ENCODE results near the gene RIOX2.
"Not testable (repeated sequence)": the region's sequence is repeated elsewhere in the genome, so short reads cannot be mapped to it uniquely, and the experiment has no call there.

Gene RIOX2

DNA sequence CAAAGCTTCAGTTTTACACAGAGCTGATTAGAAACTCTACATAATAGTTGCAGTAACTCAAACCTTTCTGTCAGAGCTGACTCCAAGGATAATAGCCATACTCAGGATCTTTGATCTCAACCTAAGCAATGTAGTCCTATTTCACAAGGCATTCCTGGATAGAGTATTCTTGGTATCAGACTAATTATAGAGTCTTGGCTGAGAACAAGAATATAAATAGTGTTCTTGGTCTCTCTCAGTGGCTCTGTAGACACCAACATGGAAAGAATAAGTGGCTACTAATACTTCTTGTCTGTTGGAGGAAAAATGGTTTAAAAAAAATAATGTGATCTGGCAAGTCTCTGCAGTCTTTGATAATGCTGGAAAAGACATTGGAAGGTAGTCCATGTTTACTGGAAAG, 55.7 kb downstream of the RIOX2 start:
- no peak overlapping the region for H3K27ac Mint-ChIP-seq
- DNase-seq (ENCODE audit: low spot score in 2 of 2), result no peak
- no peaks in the 10 kb centered on the region for H3K9me3 Mint-ChIP-seq
- ATAC-seq, result no peak
- H3K4me3 Mint-ChIP-seq, result no peak overlapping the region
- H3K36me3 Mint-ChIP-seq, result peaks cover 6% of the 10 kb centered on the region
- H3K4me1 Mint-ChIP-seq, result peaks cover 2% of the 10 kb centered on the region

DNA sequence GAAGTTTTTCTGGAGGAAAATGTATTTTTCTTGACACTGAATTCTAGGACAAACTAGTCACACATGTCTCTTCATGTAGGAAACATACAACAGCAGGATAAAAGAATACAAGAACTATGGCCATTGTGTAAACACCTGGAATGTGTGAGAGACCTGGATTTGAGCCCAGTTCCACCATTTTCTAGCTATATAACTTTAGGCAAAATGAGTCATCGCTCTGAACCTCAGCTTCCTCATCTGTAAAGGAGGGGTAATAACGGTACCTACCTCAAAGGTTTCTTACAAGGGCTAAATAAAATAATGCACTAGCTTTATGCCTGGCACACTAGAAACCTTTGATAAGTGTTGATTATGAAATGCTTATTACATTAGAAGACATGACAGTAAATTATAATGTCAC, 57.8 kb downstream of the RIOX2 start:
- Mint-ChIP-seq H3K4me3 (no peak overlapping the region), H3K36me3 (no peaks in the 10 kb centered on the region), H3K4me1 (peaks cover 16% of the 10 kb centered on the region), H3K27ac (peak overlapping the region; percentile 39), H3K9me3 (no peaks in the 10 kb centered on the region)
- ATAC-seq (peak; percentile 45), DNase-seq (ENCODE audit: low spot score in 2 of 2) (no peak)

DNA sequence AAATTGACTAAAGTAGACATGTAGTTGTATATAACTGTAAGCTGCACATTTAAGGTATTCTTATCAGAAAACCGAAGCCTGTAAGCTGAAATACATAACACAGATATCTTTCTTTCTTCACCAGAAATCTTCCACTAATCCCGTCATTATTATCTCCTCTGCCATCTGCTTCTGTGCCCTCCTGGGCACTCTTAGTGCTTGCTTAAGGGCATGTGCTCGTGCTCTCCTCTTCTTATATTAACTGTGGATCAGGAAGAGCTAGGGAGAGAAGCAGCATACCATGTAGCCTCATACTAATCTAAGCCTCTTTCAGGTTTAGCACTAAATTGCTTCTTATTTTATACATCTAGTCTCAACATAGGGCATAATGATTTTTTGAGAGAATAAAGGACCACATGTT, 60.8 kb downstream of the RIOX2 start:
- H3K4me3 Mint-ChIP-seq, result peak overlapping the region; percentile 80
- peaks cover 16% of the 10 kb centered on the region for H3K4me1 Mint-ChIP-seq
- no peak for DNase-seq (ENCODE audit: low spot score in 2 of 2)
- H3K27ac Mint-ChIP-seq, result peak overlapping the region; percentile 94
- H3K36me3 Mint-ChIP-seq, result no peaks in the 10 kb centered on the region
- ATAC-seq, result no peak
- H3K9me3 Mint-ChIP-seq, result no peaks in the 10 kb centered on the region

DNA sequence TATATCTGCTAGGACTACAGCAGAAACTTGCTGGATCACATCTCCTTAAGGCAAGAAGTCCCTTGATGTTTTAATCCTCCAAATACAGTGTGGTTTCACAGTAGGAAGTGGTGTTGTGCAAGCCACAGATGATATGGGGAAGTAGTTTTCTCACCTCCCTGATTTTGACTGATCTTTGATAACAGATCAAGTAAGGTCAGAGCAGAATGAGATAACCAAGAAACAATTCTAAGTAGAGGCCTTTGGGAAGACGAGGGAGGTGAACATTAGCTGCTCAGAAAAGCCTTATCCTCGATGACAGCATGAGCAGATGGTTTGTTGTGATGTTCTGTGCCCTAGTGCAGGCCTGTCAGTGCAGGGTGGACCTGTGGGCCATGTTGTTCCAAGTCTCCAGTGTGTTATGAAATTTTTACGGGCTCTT, 61.3 kb downstream of the RIOX2 start:
- H3K9me3 Mint-ChIP-seq, result no peaks in the 10 kb centered on the region
- DNase-seq (ENCODE audit: low spot score in 2 of 2), result no peak
- H3K4me1 Mint-ChIP-seq, result peaks cover 16% of the 10 kb centered on the region
- H3K36me3 Mint-ChIP-seq, result no peaks in the 10 kb centered on the region
- peak; percentile 63 for ATAC-seq
- peak overlapping the region; percentile 94 for H3K27ac Mint-ChIP-seq
- H3K4me3 Mint-ChIP-seq, result peak overlapping the region; percentile 80

DNA sequence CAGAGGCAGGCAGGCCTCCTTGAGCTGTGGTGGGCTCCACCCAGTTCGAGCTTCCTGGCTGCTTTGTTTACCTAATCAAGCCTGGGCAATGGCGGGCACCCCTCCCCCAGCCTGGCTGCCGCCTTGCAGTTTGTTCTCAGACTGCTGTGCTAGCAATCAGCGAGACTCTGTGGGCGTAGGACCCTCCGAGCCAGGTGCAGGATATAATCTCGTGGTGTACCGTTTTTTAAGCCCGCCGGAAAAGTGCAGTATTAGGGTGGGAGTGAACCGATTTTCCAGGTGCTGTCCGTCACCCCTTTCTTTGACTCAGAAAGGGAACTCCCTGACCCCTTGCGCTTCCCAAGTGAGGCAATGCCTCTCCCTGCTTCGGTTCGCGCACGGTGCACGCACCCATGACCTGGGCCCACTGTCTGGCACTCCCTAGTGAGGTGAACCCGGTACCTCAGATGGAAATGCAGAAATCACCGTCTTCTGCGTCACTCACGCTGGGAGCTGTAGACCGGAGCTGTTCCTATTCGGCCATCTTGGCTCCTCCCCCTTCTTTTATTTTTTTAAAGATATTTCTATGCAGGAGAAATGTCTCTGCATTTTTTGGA, 61.9 kb downstream of the RIOX2 start:
- H3K4me1 Mint-ChIP-seq, result peaks cover 16% of the 10 kb centered on the region
- peak; percentile 37 for ATAC-seq
- peak in 1 of 2 donors; percentile 56 for DNase-seq (ENCODE audit: low spot score in 2 of 2)
- peak overlapping the region; percentile 80 for H3K4me3 Mint-ChIP-seq
- not testable (repeated sequence) for H3K36me3 Mint-ChIP-seq, H3K9me3 Mint-ChIP-seq
- peak overlapping the region; percentile 94 for H3K27ac Mint-ChIP-seq

DNA sequence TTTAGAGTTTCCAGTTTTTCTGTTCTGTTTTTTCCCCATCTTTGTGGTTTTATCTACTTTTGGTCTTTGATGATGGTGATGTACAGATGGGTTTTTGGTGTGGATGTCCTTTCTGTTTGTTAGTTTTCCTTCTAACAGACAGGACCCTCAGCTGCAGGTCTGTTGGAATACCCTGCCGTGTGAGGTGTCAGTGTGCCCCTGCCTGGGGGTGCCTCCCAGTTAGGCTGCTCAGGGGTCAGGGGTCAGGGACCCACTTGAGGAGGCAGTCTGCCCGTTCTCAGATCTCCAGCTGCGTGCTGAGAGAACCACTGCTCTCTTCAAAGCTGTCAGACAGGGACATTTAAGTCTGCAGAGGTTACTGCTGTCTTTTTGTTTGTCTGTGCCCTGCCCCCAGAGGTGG, 62.4 kb downstream of the RIOX2 start:
- H3K9me3 Mint-ChIP-seq, result not testable (repeated sequence)

DNA sequence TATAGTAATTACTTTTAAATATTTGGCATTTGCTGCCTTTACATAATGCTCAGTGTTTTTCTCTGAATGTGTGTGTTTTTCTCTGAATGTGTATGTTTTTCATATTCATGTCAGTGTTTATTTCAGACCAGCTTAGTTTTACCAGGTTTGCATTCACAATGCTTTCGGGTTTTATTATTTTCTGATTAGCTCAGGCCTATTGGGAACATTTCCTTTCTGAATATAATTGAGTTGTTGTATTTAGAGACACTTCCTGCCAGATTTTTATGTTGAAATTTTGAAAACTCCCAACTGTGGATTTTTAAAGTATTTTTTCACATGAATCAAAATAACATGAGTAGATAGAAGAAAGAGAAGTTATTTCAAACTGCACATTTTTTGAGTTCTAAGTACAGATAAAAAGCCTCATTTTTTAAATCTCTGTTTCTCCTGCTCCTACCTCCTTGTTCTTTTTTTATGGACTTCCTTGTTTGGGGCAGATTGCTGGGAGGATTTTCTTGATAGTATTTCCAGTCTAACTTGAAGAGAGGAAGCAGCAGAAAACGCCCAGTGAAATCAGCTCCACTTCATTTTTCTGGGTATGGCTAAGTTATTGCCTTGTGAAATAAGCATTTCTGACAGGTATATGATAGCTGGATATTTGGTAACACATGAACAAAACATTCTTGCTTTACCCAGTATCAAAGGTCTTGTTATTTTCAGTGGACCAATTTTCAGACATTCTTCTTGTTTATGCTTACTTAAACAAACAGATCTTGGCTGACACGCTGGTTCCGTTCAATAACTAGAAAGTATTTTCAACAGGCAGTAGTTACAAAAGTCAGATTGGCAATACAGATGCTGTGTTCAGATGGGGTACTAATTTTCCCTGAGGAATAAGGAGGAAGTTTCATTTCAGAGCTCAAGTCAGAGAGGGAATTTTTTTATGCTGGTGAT, 70.7 kb downstream of the RIOX2 start:
- no peak for DNase-seq (ENCODE audit: low spot score in 2 of 2)
- peaks cover 13% of the 10 kb centered on the region for H3K36me3 Mint-ChIP-seq
- no peaks in the 10 kb centered on the region for H3K4me1 Mint-ChIP-seq
- no peak for ATAC-seq
- no peak overlapping the region for H3K27ac Mint-ChIP-seq
- H3K9me3 Mint-ChIP-seq, result peaks cover 2% of the 10 kb centered on the region
- no peak overlapping the region for H3K4me3 Mint-ChIP-seq

More for the DNA sequence above, 62.4 kb downstream of the RIOX2 start:
- not testable (repeated sequence) for ATAC-seq; H3K36me3 Mint-ChIP-seq; DNase-seq (ENCODE audit: low spot score in 2 of 2)
- peak overlapping the region; percentile 80 for H3K4me3 Mint-ChIP-seq
- peak overlapping the region; percentile 94 for H3K27ac Mint-ChIP-seq
- peaks cover 16% of the 10 kb centered on the region for H3K4me1 Mint-ChIP-seq

DNA sequence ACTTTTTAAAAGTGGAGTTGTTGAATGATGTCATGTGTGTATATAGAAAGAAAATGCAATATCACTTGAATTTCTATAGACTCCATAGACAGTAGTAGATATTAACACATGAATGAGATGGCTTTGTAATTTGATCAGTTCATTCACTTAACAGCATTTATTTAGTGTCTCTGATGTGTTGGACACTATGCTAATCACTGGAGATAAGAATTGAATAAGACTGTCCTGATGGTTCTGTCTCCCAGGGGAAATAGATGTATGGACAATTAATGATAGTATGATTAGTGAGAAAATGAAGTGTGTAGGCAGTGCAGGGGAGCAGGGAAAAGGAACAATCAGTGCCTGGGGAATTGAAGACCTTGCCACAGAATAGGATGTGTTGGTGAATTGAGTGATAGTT, 72.9 kb downstream of the RIOX2 start:
- Mint-ChIP-seq H3K4me1 (no peaks in the 10 kb centered on the region), H3K36me3 (peaks cover 13% of the 10 kb centered on the region), H3K27ac (no peak overlapping the region), H3K9me3 (peaks cover 2% of the 10 kb centered on the region), H3K4me3 (no peak overlapping the region)
- ATAC-seq (no peak), DNase-seq (ENCODE audit: low spot score in 2 of 2) (no peak)

DNA sequence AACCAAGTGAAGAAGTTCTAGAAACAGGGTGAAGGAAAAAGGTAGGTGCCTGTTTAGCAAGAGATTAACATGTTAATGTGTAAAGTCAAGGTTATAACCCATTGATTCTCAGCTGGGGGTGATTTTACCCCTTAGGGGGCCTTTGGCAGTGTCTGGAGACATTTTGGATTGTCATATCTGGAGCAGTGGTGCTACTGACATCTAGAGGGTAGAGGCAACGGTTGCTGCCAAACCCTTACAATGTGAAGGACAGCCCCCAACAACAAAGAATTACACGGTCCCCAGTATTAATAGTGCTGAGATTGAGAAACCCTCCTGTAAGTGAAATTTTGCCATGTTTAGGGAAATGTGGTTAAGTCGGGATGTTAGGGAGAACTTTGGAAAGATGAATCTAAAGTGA, 75.7 kb downstream of the RIOX2 start:
- DNase-seq (ENCODE audit: low spot score in 2 of 2) (no peak), ATAC-seq (no peak)
- no peak overlapping the region for H3K27ac Mint-ChIP-seq
- peaks cover 2% of the 10 kb centered on the region for H3K9me3 Mint-ChIP-seq
- no peak overlapping the region for H3K4me3 Mint-ChIP-seq
- peaks cover 11% of the 10 kb centered on the region for H3K36me3 Mint-ChIP-seq
- no peaks in the 10 kb centered on the region for H3K4me1 Mint-ChIP-seq

DNA sequence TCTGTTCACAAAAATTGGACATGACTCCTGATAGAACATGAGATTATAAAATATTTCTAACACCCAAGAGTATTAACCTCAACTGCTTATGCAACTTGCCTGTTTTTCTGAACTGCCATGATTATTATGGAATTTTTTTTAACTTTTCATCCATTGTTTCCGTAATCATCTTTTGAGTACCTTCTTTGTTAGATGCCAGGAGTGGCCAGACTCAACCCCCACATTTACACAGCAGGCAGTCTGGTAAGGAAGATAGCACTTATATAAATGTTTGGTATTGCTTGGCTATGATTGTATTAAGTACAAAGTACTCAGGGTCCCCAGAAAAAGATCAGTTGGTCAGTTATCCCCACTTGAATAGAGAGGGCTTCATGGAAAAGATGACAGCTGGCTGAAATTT, 76.1 kb downstream of the RIOX2 start:
- H3K27ac Mint-ChIP-seq, result no peak overlapping the region
- DNase-seq (ENCODE audit: low spot score in 2 of 2), result no peak
- peaks cover 2% of the 10 kb centered on the region for H3K9me3 Mint-ChIP-seq
- H3K4me1 Mint-ChIP-seq, result no peaks in the 10 kb centered on the region
- no peak overlapping the region for H3K4me3 Mint-ChIP-seq
- no peak for ATAC-seq
- peaks cover 6% of the 10 kb centered on the region for H3K36me3 Mint-ChIP-seq

DNA sequence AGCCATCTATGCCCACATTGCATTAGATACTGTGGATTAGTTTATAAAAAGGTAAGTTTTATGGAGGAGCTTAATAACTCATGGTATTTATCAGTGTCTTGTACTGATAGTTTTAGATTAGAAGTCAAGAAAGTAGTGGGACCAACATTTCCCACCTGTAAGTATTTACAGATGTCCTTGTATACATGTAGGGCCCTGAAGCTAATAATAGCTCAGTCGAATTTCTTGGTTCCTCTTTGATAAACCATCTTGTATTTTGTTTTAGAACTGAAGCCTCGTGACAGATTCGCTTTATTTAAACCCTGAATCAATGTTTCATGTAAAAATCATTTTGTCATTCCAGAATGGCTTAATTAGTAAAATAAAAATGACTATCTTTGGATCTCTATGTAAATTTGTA, 77.0 kb downstream of the RIOX2 start:
- ATAC-seq (no peak), DNase-seq (ENCODE audit: low spot score in 2 of 2) (no peak)
- Mint-ChIP-seq H3K9me3 (no peaks in the 10 kb centered on the region), H3K4me1 (no peaks in the 10 kb centered on the region), H3K27ac (no peak overlapping the region), H3K36me3 (no peaks in the 10 kb centered on the region), H3K4me3 (no peak overlapping the region)

DNA sequence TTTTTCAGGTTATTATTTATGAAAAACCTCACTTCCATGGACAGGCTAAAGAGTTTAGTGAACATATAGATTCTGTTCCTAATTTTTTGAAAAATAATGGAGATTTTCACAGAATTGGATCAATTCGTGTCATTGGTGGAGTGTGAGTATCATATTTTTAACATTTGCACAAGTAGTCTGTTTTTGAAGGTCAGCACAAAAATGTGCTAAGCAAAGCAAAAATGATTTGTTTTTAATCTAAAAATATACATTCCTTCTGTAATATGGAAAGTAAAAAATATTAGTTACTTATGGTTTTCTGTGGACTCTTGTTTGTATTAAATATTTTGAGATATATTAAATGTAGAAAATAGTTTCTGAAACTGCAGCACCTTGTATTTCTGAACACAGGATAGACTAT, 79.4 kb downstream of the RIOX2 start:
- Mint-ChIP-seq H3K4me3 (no peak overlapping the region), H3K27ac (no peak overlapping the region), H3K4me1 (no peaks in the 10 kb centered on the region), H3K36me3 (peaks cover 10% of the 10 kb centered on the region), H3K9me3 (no peaks in the 10 kb centered on the region)
- ATAC-seq (no peak), DNase-seq (ENCODE audit: low spot score in 2 of 2) (no peak)
